Endothelial cell of umbilical vein (primary cell): ENCODE results near the gene RETREG2. TPM values are rescaled to one million over a fixed set of nuclear protein-coding genes. Genes with fewer than 3 reads are reported as not detected.

Experiments used
- BruUV-seq: library from RNA; stranded (reverse); fragments of 400-500 nt; replicated peaks from 2 replicates; lab custom pipeline; 2021; lab: Mats Ljungman, UMichigan
- CTCF ChIA-PET: fragments of 300-600, 350-600 bp; sonication (Branson Sonifier 250); formaldehyde crosslinking; loops from one replicate; lab custom pipeline; 2021; ENCODE audit warnings: antibody characterized with exemption, inconsistent platforms; lab: Charles Lee
- POLR2A ChIA-PET: fragments of 300-600, 350-600 bp; sonication (Branson Sonifier 250); formaldehyde crosslinking; loops from one replicate; lab custom pipeline; 2021; ENCODE audit warnings: antibody characterized with exemption, inconsistent platforms; lab: Charles Lee
- DNase-seq: peaks from one replicate; pipeline ENCODE4 v3.0.0-alpha.2; 2011; ENCODE audit warnings: low read depth, low spot score
- FAIRE-seq: peaks from 2 replicates; lab custom pipeline; 2011; peaks lifted over from hg19 to GRCh38; lab: Jason Lieb, UNC
- H2AFZ ChIP-seq: 2 replicates; pipeline ENCODE4 v1.6.0; 2012; ENCODE audit warnings: low read depth, low read length, control low read depth, inconsistent platforms
- H3K27ac ChIP-seq: 2 replicates; pipeline ENCODE4 v1.5.1; 2011; ENCODE audit warnings: low read depth, mild to moderate bottlenecking, control low read depth, low read length, moderate library complexity; ENCODE audit not compliant: insufficient read depth
- H3K27me3 ChIP-seq, 2 experiments: 2 replicates each; pipeline versions ENCODE4 v1.6.0 to v1.6.1; 2011; ENCODE audit warnings: low read length in 2 of 2, mixed read lengths in 1 of 2; ENCODE audit not compliant: control insufficient read depth in 2 of 2, insufficient read depth in 2 of 2
- H3K36me3 ChIP-seq, 2 experiments: 2 replicates in 1 of 2; 3 replicates in 1 of 2; pipeline ENCODE4 v1.5.1; 2011; ENCODE audit warnings: low read length in 2 of 2, mild to moderate bottlenecking in 1 of 2, moderate library complexity in 1 of 2; ENCODE audit not compliant: control insufficient read depth in 2 of 2, insufficient read depth in 2 of 2; ENCODE audit errors: extremely low read depth in 1 of 2
- H3K4me1 ChIP-seq: 3 replicates; pipeline ENCODE4 v1.5.1; 2011; ENCODE audit warnings: mild to moderate bottlenecking, low read length; ENCODE audit not compliant: control insufficient read depth, insufficient read depth; ENCODE audit errors: extremely low read depth
- H3K4me2 ChIP-seq: 2 replicates; pipeline ENCODE4 v1.6.1; 2011; ENCODE audit warnings: low read length, control low read depth, mixed read lengths; ENCODE audit not compliant: insufficient read depth
- H3K4me3 ChIP-seq, 3 experiments: fragments of 200-600 bp in 1 of 3; sonication (generic), shearing (Covaris generic) in 1 of 3; replicated peaks in 1 of 3; 2 replicates each; pipeline ENCODE4 v1.5.1; 2011 to 2016; ENCODE audit warnings: control low read depth in 3 of 3, low read length in 3 of 3, mild to moderate bottlenecking in 2 of 3, inconsistent platforms in 1 of 3, low read depth in 1 of 3, moderate library complexity in 1 of 3; ENCODE audit not compliant: insufficient read depth in 1 of 3
- H3K79me2 ChIP-seq: 2 replicates; pipeline ENCODE4 v1.6.0; 2012; ENCODE audit warnings: low read length, inconsistent platforms; ENCODE audit not compliant: control insufficient read depth, insufficient read depth
- H3K9ac ChIP-seq: replicated peaks from 2 replicates; pipeline ENCODE3; 2011; ENCODE audit warnings: low read length, control low read depth; ENCODE audit not compliant: insufficient read depth; ENCODE audit errors: extremely low read depth
- H3K9me1 ChIP-seq: replicated peaks from 3 replicates; pipeline ENCODE4 v1.6.0; 2011; ENCODE audit warnings: mild to moderate bottlenecking, low read length; ENCODE audit not compliant: control insufficient read depth, insufficient read depth; ENCODE audit errors: extremely low read depth
- H3K9me3 ChIP-seq: replicated peaks from 2 replicates; pipeline ENCODE4 v1.5.1; 2012; ENCODE audit warnings: low read length, inconsistent platforms; ENCODE audit not compliant: control insufficient read depth, insufficient read depth
- H4K20me1 ChIP-seq: replicated peaks from 2 replicates; pipeline ENCODE3; 2011; ENCODE audit warnings: mild to moderate bottlenecking, low read length; ENCODE audit not compliant: control insufficient read depth, insufficient read depth; ENCODE audit errors: extremely low read depth
- CTCF ChIP-seq, 2 donors: IDR thresholded peaks; 1 replicate in 1 of 2; 2 replicates in 1 of 2; pipeline ENCODE4 v1.5.1; 2011; ENCODE audit warnings: low read length in 2 of 2, mild to moderate bottlenecking in 2 of 2, moderate library complexity in 2 of 2, control low read depth in 1 of 2, inconsistent platforms in 1 of 2, low read depth in 1 of 2; ENCODE audit not compliant: insufficient read depth in 1 of 2; ENCODE audit errors: extremely low read depth in 1 of 2
- EZH2 ChIP-seq: IDR thresholded peaks from 2 replicates; pipeline ENCODE4 v1.6.1; 2012; ENCODE audit warnings: borderline replicate concordance, low read depth, mild to moderate bottlenecking, moderate library complexity, low read length, inconsistent platforms; ENCODE audit not compliant: severe bottlenecking
- FOS ChIP-seq: IDR thresholded peaks from 2 replicates; pipeline ENCODE4 v1.6.1; 2011; ENCODE audit warnings: mild to moderate bottlenecking, low read length, moderate library complexity, borderline replicate concordance; ENCODE audit not compliant: insufficient read depth
- GATA2 ChIP-seq: IDR thresholded peaks from 2 replicates; pipeline ENCODE4 v1.7.0; 2011; ENCODE audit warnings: low read depth, mild to moderate bottlenecking, moderate library complexity, mixed read lengths, low read length; ENCODE audit not compliant: insufficient read length, insufficient read depth
- JUN ChIP-seq: IDR thresholded peaks from 2 replicates; pipeline ENCODE4 v1.6.1; 2011; ENCODE audit warnings: borderline replicate concordance, low read depth; ENCODE audit not compliant: insufficient read length, insufficient read depth
- MAX ChIP-seq: IDR thresholded peaks from 2 replicates; pipeline ENCODE4 v1.6.1; 2011; ENCODE audit not compliant: insufficient read depth, insufficient read length
- MYC ChIP-seq: IDR thresholded peaks from one replicate; pipeline ENCODE4 v1.6.1; 2011; ENCODE audit warnings: mild to moderate bottlenecking, low read depth, low read length
- POLR2A ChIP-seq: IDR thresholded peaks from 2 replicates; pipeline ENCODE4 v1.6.1; 2012; ENCODE audit warnings: low read depth, mild to moderate bottlenecking, control low read depth, low read length
- POLR2AphosphoS5 ChIP-seq: IDR thresholded peaks from 2 replicates; pipeline ENCODE4 v1.6.1; 2012; ENCODE audit warnings: low read depth, mild to moderate bottlenecking, control low read depth, low read length, moderate library complexity; ENCODE audit not compliant: insufficient read depth
- dilution Hi-C: fragments of 300-500 bp; cut with MboI; formaldehyde crosslinking; loops from one replicate; pipeline ENCODE4 v1.15.0; 2019; ENCODE audit warnings: low sequenced_read_pairs; ENCODE audit not compliant: extremely low pct_ligation_motif_present
- intact Hi-C: fragments of 100-400 bp; cut with micrococcal nuclease; formaldehyde crosslinking; loops from one replicate; pipeline ENCODE4 v1.10.0; 2022
- polyA plus RNA-seq, 4 experiments: library from polyadenylated mRNA; depleted of rRNA in 3 of 4; stranded (reverse) in 3 of 4; unstranded in 1 of 4; fragments of >200 nt; gene quantifications; 2 replicates each; pipeline versions ENCODE4 v1.2.1 to v1.2.3, GENCODE V29; 2011 to 2012; ENCODE audit warnings: missing spikeins in 1 of 4
- total RNA-seq: library from RNA; stranded (reverse); gene quantifications from 2 replicates; pipeline ENCODE4 v1.2.3, GENCODE V29; 2021

The RETREG2 gene
- total and polyA plus RNA-seq, 2 donors (not counting 3 experiments of a cell fraction or from before 2014, with no cell fraction given), result 59.5 to 76.1 TPM

DNA sequence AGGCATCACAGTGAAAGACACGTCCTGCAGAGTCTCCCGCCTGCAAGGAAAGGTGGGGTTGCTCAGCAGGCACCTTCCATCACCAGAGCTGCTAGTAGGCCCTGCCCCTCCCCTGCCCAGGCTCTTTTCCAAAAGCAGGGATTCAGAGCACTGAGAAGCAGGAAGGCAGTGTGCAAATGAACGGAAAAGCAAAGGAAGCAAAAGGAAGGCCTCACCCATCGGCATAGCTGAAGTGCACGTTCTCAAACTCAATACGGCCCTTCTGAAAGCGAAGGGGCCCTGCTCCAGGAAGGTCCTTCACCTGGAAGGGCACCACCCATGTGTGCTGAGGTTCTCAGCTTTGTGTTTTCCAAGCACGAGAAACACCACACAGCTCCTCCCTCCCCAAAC is 34.9 kb downstream of the RETREG2 start:
- Histone ChIP-seq H4K20me1 (no peaks in the 10 kb centered on the region), H3K9me3 (no peaks in the 10 kb centered on the region), H3K27ac (no peak overlapping the region), H3K4me3 (no peak overlapping the region), H3K79me2 (no peaks in the 10 kb centered on the region), H3K4me2 (no peak overlapping the region), H2AFZ (no peak overlapping the region), H3K4me1 (peaks cover 8% of the 10 kb centered on the region), H3K27me3 (no peaks in the 10 kb centered on the region), H3K36me3 (peaks cover 3 to 13% of the 10 kb centered on the region in 2 experiments), H3K9ac (no peak overlapping the region), H3K9me1 (no peaks in the 10 kb centered on the region)
- FAIRE-seq, result no peak
- intact Hi-C loops, result no loop called here
- ChIA-PET POLR2A (no interaction called here), CTCF (interaction anchor here (1.4 kb wide), 1 partner anchor 183 kb away, joined by 3 read pairs; no protein-coding TSS in a partner anchor)
- dilution Hi-C loops, result no loop called here
- no peak for DNase-seq
- BruUV-seq, result no TSS peak
- no peak for TF ChIP-seq MYC
- TF ChIP-seq POLR2AphosphoS5, result no peak
- TF ChIP-seq CTCF (IDR thresholded peaks at IDR 0.05; ENCODE audit: extremely low read depth in 1 of 2, insufficient read depth in 1 of 2, low read depth in 1 of 2, low read length in 2 of 2), result no peak
- TF ChIP-seq EZH2, result no peak
- no peak for TF ChIP-seq FOS
- no peak for TF ChIP-seq POLR2A
- no peak for TF ChIP-seq GATA2
- no peak for TF ChIP-seq MAX
- no peak for TF ChIP-seq JUN
